Measurements from ENCODE around the gene DLGAP1.
A peak's percentile ranks its signal among the peaks of the same experiment; 100 is the strongest.
"Not testable (repeated sequence)": the region's sequence is repeated elsewhere in the genome, so short reads cannot be mapped to it uniquely, and the experiment has no call there.

The DLGAP1 gene

DNA sequence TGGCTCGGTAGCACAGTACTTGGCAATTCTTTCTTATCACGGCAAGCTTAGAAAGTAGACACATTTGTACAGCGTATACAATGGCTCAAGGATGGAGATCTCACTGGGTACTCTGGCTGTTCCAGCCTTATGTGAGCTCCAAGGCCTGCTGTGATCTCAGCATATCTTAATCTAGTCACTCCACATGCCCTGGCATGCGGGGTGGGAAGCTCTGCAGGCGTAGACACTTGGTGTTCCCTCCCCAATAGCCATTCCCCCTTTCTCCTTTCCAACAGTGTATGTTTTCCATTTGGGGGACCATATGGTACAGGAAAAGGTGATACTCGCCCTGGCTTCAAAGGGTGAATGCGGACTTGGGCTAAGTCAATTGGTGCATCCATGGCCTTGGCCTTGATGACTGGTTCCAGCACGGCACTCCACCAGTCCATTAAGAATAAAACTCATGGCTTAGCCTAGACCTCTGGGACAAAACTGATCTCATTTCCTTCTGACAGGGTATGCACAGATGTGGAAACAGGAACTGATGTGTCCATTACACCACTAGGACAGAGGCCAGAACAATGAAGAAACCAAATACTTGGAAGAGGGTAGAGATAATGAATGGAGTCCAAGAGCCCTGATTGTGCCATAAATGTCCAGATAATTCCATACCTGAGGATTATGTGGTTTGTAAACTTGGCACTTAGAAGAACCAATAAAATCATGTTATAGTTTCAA is 976.7 kb downstream of the DLGAP1 start:
- DNase-seq = no peak

DNA sequence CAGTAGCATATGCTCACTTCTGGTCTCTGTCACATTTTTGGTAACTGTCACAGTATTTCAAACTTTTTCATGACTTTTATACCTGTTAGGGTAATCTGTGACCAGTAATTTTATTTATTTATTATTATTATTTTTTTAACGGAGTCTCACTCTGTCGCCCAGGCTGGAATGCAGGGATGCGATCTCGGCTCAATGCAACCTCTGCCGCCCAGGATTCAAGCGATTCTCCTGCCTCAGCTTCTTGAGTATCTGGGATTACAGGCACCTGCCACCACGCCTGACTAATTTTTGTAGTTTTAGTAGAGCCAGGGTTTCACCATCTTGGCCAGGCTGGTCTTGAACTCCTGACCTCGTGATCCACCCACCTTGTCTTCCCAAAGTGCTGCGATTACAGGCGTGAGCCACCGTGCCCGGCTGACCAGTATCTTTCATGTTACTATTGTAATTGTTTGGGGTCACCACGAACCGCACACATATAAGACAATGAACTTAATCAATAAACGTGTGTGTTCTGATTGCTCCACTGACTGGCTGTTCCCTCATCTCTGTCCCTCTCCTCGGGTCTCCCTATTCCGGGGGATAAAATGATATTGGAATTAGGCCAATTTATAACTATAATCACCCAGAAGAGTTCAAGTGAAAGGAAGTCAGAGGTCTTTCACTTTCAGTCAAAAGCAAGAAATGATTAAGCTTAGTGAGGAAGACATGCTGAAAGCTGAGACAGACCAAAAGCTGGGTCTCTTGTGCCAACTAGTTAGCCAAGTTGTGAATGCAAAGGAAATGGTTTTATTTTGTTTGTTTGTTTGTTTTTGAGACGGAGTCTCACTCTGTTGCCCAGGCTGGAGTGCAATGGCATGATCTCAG is 982.2 kb downstream of the DLGAP1 start:
- DNase-seq = peak; percentile 86

DNA sequence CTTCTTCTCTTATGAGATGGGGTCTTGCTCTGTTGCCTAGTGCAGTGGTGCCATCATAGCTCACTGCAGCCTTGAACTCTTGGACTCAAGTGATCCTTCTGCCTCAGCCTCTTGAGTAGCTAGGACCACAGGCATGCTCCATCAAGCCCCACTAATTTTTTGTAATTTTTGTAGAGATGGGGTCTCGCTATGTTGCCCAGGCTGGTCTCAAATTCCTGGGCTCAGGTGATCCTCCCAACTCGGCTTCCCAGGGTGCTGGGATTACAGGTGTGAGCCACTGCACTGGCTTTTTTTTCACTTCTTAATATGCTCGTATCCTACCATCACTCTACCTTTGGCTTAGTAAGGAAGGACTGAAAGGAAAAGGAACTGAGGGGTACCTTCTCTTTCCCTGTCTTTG is 983.0 kb downstream of the DLGAP1 start:
- not testable (repeated sequence) for DNase-seq

DNA sequence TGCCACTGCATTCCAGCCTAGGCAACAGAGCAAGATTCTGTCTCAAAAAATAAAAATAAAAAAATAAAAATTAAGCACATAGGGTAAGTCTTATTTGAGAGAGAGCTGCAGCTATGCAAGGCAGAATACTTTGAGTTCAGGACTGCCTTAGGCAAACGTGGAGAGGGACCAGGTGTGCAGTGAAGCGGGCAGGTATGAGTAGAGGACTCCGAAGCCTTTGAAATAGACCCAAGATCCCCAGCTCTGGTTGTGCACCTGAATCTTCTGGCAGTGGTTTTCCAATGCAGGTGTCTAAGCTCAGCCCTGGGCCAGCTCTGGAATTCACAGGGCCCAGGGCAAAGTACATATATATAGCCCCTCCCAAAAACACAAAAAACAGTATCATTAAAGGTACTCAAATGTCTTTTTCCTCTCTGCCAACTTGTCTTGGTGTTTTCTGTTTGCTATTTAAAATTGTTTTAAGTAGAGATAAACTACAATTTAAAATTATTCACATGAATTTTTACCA is 983.9 kb downstream of the DLGAP1 start:
- no peak for DNase-seq

DNA sequence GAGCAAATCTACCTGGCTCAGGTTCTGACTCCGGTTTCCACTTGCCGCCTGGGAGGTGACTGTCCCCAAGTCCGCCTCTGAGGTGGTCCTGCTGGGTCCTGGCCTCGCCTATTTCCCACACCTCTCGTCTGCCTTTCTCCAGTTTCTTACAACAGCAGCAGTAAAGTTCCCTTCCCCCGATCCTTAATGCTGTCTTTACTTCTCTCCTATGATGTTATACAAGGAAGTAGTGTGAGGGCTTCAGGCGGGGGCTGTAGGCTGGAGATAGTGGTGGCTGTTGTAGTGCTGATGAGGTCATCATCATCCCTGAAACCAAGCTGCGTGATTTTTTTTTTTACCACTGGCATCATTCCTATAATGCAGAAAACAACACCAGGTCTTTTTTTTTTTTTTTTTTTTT is 986.3 kb downstream of the DLGAP1 start:
- DNase-seq = no peak

DNA sequence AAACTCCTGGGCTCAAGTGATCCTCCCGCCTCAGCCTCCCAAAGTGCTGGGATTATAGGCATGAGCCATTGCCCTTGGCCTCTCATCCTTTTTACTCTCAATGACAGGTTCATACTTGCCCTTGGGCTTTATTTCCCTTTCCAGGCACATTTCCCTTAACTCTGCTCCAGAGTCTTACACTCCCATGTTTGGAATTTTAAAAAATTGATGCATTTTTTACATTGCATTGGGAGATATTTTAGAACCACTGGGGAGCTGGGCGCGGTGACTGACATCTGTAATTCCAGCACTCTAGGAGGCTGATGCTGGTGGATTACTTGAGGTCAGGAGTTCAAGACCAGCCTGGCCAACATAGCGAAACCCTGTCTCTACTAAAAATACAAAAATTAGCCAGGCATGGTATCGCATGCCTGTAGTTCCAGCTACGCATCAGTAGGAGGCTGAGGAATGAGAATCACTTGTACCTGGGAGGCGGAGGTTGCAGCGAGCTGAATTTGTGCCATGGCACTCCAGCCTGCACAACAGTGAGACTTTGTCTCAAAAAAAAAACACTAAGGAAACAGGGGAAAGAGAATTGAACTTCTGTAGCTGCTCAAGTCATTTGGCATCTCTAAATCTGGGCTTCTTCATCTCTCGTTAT is 986.9 kb downstream of the DLGAP1 start:
- DNase-seq = no peak

DNA sequence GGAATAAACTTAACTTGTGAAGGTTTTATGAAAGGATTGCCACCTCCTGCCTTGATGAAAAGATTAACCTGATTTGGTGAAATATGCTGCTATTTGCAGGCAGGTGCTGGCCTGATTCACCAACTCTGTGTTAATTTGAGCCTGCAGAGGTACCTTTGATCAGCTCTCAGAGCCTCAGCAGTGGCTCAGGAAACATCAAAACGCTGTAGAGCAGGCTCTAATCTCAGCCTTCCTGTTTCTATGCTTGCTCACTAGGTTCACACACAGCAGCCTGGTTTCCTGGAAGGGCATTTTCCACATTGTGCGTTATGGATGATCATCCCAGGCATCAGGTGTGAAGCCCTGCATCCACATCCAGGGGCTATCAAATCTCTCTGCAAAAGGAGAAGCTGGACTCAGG is 988.2 kb downstream of the DLGAP1 start:
- DNase-seq = no peak

DNA sequence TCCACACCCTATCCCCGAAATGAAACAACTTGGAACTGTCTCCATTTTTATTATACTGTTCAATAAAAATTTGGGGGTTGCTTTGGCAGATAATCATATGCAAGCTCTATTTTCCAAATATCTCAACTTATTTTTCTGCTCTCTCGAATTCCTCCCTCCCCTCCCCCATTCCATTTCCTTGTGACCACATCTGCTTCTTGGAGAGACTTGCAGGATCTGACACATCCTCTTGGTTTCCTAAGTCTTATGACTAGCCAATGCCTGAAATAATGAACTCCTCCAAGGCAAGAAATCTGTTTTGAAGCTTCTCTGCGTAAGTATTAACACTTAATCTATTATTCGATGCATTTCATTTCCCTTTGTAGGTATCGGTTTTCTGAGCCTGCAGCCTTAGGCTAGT is 989.1 kb downstream of the DLGAP1 start:
- no peak for DNase-seq

DNA sequence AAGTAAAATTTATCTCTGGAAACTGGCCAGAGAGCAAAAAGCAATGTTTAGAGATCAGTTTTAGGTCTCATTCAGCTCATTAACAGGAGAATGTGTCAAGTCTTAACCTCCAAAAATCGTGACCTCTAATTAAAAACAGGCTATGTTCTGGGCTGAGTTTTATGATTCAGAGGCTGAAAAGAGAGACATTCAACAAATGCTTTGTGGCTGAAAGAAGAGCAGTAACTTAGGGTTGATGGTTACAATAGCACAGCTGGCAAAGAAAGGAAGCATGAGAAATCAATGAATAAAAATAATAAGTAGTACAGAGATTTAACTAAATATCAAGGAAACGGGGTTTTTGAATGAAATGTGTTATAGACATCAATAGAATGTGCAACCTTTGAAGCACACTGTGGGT is 992.1 kb downstream of the DLGAP1 start:
- no peak for DNase-seq

DNA sequence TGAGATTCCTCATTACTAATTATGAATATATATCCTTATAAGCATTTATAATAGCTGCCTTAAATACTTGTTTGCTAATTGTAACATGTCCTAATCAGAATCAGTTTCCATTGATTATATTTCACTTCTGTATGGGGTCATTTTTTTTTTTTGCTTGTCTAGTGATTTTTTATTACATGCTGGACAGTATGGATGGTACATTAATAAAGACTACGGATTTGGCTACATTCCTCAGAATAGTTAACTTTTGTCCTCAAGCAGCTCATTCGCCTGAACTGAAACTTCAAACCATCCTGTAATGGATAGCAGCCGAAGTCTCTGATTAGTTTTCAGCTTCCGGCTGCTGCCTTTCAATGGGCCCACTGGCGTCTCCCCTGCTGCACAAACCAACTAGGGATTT is 993.4 kb downstream of the DLGAP1 start:
- DNase-seq = no peak

DNA sequence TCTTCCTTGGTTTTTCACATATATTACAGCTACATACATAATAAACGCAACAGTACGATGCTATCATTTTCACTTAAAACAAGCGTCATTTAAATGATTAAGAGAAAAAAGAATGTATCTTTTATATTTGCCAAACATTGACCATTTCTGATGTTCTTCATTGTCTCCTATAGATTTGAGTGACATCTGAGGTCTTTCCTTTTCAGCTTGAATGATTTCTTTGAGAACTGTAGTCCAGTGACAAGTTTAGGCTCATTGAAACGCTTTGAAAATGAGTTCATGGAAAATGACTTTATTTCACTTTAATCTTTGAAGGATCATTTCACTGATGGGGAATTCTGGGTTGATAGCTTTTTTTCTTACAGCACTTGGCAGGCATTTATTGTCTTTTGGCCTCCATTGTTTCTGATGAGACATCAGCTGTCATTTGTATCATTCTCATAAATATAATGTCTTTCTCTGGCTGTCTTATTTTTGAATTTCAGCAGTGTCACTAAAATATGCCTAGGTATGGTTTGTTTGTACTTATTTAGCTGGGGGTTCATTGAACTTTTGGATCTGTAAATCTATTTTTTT is 994.2 kb downstream of the DLGAP1 start:
- no peak for DNase-seq

DNA sequence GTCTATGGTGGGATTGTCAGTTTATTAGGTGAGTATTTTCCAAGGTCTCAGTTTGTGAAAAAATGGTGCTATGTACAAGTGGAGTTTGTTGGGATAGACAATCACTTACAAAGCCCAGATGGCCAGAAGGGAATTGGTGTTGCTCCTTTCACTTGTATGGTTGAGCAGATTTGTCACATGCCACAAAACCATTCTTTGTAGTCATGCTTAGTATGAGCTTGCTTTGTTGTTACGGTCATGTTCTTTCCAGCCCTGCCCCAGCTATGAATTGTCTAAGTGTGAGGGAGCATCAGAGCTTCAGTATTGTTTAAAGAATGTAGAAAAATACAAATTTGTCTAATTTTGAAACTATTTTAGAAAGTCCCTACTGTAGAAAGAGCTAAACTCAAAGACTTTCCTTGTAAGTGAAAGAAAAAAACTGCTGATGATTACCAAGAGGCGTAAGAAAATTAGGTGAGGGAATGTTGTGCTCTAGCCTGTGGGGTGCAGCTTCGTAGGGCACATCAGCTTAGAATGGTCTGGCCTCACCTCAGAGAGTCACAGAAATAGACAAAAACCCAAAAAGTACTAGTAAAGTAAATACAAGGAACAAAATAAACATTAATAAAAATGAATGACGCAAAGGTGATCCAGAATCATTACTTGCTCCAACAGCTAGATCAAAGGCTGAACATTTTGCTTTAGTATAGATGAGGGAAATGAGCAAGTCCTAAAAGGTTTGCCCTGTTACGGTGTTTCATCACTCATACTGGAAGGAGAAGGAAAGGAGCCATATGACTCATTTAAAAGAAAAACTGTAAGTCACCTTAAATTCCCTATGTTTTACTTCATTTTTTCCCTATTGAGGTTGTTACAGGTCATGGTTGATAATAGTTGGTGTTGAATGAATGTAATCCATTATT is 995.9 kb downstream of the DLGAP1 start:
- DNase-seq = peak; percentile 63

DNA sequence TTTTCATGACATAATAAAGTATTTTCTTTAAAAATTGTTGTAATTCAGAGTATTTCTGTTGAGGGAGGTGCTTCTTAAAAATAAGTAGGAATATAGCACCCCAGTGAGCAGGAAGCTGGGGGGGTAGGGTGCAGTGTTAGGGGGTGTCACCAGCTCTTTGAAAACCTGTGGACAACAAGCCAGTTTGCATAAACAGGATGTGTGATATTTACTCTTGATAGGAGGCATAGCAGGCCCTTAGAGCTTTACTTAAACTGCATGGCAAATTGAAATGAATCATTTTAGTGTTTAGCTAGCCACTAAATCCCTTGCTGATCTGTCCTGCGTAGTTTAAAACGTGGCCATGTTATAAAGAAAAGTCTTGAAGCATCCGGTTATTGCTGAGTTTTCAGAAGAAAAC is 996.7 kb downstream of the DLGAP1 start:
- DNase-seq = peak; percentile 30

DNA sequence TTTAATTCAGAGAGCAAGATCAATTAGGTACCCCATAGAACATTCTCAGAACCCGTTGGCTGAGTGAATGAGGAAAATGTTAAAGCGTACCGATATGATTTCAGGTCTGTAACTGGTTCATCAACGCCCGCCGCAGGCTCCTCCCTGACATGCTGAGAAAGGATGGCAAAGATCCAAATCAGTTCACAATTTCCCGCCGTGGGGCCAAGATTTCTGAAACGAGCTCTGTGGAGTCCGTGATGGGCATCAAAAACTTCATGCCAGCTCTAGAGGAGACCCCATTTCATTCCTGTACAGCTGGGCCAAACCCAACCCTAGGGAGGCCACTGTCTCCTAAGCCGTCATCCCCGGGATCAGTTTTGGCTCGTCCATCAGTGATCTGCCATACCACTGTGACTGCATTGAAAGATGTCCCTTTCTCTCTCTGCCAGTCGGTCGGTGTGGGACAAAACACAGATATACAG is 997.8 kb downstream of the DLGAP1 start:
- DNase-seq = no peak

DNA sequence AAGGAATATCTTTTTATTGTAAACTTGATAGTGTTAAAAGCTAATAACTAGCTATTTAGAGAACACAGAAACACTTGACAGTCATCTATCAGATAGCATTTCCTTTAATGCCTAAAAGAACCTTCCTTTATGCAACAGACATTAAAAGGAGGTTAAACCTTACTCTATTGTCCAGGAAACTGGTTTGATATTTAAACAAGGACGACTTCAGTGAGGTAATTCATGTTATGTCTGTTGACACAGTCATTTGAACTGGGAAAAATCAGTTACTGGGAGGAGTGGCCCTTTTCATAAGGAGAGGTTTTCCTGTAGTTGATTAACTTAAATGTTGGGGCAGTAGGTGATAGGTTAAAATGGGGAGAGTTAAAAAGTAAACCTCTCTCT is 998.4 kb downstream of the DLGAP1 start:
- DNase-seq = no peak

DNA sequence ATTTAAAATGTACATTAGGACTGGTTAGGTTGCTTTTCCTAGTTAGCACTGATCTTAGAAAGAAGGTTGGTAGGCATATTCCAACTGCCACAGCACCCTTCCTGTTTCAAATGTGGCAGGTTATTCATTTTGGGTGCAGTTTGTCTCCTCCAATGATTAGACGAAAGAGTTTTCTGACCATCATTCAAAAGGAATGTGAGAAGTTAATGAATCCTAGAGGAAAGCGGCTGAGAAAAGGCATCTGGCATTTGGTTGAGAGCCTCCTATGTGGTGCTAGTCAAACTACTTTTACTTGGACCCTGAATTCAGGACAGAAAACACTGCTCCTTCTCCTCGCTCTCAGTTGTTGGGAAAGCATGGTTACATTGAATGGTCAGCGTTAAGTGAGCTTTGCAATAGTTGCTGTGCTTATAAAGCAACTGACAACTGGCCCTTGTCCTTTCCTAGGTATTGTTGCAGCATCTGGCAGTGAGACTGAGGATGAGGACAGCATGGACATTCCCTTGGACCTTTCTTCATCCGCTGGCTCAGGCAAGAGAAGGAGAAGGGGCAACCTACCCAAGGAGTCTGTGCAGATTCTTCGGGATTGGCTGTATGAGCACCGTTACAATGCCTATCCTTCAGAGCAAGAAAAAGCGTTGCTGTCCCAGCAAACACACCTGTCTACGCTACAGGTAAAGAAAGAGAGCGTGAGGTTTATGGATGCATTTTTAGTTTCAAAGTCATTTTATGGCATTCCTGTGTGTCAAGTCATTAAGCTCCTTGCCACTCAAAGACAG is 999.0 kb downstream of the DLGAP1 start:
- no peak for DNase-seq

DNA sequence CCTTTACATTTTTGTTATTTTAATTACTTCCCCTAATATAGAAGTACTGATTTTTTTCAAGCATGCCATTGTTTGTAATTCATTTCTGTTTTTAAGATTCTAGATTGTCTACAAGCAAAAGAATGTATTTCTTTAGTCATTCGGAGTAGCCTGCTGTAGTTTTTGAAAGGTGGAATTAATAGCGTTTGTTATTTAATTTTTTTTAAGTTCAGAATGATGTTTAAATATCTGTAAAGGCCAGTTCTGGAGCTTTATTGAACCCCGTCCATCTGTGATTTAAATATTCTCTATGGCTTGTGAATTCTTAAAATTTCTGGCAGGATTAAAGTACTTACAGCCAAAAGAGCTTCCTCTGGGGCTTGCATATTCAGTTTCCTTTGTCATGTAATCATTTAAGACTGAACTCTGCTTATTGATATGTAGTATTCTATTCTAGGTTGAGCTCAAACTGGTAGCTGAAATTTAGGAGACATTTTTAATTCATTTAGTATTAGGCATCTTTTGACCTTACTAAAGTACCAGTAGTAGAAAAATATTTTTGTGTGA is 999.9 kb downstream of the DLGAP1 start:
- no peak for DNase-seq

DNA sequence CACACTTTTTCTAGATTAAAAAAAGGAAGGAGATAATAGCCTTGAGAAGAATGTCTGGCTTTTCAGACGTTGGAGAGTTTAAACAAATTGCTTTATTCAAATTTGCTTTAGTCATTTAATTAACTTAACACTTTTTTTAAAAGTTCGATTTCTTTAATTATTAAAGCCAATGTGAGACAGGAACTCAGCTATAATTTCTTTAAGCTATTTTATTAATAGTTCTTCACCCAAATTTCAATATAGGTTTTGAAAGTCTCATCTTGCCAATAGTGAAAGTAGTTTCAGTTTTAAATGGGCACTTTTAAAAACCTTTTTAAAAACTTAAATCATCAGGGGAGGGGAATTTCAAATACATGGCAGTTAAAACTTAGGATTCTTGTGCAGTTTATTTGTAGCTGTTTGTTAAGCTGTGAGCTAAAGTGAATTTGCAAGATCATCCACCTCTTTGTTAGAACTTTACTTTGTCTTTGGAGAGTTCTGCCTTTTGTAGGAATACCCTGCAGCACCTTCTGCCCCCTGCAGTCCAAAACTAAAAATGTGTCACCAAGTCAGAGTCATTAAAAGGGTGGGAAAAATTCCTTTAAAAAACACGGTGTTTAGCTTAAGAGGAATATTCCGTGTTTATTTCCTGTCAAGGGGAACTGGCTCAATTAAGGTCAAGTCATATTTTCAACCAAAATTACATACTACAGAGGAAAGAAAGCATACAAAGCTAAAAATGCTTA is 1000.6 kb downstream of the DLGAP1 start:
- DNase-seq = peak; percentile 57

DNA sequence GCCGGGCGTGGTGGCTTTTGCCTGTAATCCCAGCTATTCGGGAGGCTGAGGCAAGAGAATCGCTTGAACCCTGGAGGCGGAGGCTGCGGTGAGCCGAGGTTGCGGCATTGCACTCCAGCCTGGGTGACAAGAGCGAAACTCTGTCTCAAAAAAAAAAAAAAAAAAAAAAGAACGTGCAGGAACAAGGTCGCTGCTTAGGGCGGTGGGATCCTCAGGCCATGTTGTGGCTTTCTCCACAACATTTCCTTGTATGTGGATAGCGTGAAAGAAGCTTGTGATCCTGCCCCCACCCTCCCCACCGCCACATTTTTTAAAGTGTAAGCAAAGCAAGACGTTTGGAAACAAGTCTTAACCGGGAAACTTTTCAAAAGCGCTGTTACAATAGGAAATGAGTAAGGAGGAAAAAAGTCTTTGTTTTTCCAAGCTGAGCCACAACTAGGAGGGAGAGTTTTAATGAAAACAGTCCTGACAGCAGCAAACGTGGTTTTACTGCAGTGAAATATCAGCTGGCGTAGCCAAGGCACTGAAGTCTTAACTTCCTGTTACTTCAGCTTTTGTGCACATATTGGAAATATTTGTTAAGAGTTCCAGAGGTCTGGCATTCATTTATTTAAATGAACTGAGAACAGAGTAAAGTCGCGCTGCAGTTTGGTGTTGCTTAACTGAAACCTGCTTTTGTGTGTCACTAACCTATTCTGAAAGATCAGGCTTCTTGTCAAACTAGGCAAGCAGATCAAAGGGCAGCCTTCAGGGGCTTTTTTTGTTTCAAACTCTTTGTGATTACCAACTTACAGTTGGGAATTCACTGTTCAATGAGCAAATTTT is 1001.4 kb downstream of the DLGAP1 start:
- DNase-seq = peak; percentile 54
